Neural progenitor cell (in vitro differentiated cells): ENCODE measurements around the gene R3HCC1L.

ENCODE experiments used
- EZH2 ChIP-seq: fragments of 200-600 bp; sonication (generic); IDR thresholded peaks from 2 replicates; pipeline ENCODE4 v1.6.1; 2017; ENCODE audit warnings: antibody characterized with exemption, mild to moderate bottlenecking, moderate library complexity
- EZH2phosphoT487 ChIP-seq: fragments of 200-600 bp; sonication (generic); IDR thresholded peaks from 2 replicates; pipeline ENCODE4 v1.6.1; 2017; ENCODE audit warnings: antibody characterized with exemption
- TF ChIP-seq, protein P1 (sequence below): fragments of 200-600 bp; sonication (generic); IDR thresholded peaks from 2 replicates; pipeline ENCODE4 v1.5.1; 2017; ENCODE audit warnings: antibody characterized with exemption, mild to moderate bottlenecking

- TF ChIP-seq, protein P1, sequence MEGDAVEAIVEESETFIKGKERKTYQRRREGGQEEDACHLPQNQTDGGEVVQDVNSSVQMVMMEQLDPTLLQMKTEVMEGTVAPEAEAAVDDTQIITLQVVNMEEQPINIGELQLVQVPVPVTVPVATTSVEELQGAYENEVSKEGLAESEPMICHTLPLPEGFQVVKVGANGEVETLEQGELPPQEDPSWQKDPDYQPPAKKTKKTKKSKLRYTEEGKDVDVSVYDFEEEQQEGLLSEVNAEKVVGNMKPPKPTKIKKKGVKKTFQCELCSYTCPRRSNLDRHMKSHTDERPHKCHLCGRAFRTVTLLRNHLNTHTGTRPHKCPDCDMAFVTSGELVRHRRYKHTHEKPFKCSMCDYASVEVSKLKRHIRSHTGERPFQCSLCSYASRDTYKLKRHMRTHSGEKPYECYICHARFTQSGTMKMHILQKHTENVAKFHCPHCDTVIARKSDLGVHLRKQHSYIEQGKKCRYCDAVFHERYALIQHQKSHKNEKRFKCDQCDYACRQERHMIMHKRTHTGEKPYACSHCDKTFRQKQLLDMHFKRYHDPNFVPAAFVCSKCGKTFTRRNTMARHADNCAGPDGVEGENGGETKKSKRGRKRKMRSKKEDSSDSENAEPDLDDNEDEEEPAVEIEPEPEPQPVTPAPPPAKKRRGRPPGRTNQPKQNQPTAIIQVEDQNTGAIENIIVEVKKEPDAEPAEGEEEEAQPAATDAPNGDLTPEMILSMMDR: no peak
- TF ChIP-seq EZH2: no peak
- TF ChIP-seq EZH2phosphoT487: no peak
Measured at GRCh38 chr10:98193037-98193436, 58.6 kb downstream of the R3HCC1L start.
